H9 (cell line): ENCODE measurements around the gene ITPKB. TPM values are rescaled to one million over a fixed set of nuclear protein-coding genes. Genes with fewer than 3 reads are reported as not detected.

Experiments
- DNase-seq: peaks from one replicate; pipeline ENCODE4 v3.0.0-alpha.2; 2017
- H2AFZ ChIP-seq: one replicate; pipeline ENCODE4 v1.6.1; 2013; ENCODE audit warnings: mild to moderate bottlenecking, low read length, control low read depth, moderate library complexity
- H2AK5ac ChIP-seq: 2 replicates; pipeline ENCODE4 v1.6.1; 2013; ENCODE audit warnings: low read length, control low read depth, mixed read lengths; ENCODE audit not compliant: insufficient read length
- H2BK120ac ChIP-seq: one replicate; pipeline ENCODE4 v1.6.1; 2013; ENCODE audit warnings: low read depth, mild to moderate bottlenecking, low read length, control low read depth, inconsistent platforms; ENCODE audit not compliant: poor library complexity, severe bottlenecking
- H2BK12ac ChIP-seq: 2 replicates; pipeline ENCODE4 v1.6.1; 2013; ENCODE audit warnings: low read length, control low read depth, mixed read lengths, low read depth; ENCODE audit not compliant: insufficient read length
- H2BK15ac ChIP-seq: 2 replicates; pipeline ENCODE4 v1.6.1; 2013; ENCODE audit warnings: low read depth, low read length, control low read depth
- H2BK20ac ChIP-seq: one replicate; pipeline ENCODE4 v1.6.1; 2013; ENCODE audit warnings: low read depth, mild to moderate bottlenecking, low read length, control low read depth, inconsistent platforms; ENCODE audit not compliant: poor library complexity, severe bottlenecking
- H2BK5ac ChIP-seq: 2 replicates; pipeline ENCODE4 v1.6.1; 2013; ENCODE audit warnings: low read length, control low read depth, mixed read lengths; ENCODE audit not compliant: insufficient read length
- H3K14ac ChIP-seq: 2 replicates; pipeline ENCODE4 v1.6.1; 2013; ENCODE audit warnings: low read length, control low read depth; ENCODE audit not compliant: insufficient read depth
- H3K18ac ChIP-seq: 2 replicates; pipeline ENCODE4 v1.6.1; 2013; ENCODE audit warnings: low read depth, mild to moderate bottlenecking, mixed read lengths, low read length, control low read depth; ENCODE audit not compliant: insufficient read length
- H3K23ac ChIP-seq: 2 replicates; pipeline ENCODE4 v1.6.1; 2013; ENCODE audit warnings: low read length, control low read depth, mixed read lengths, low read depth; ENCODE audit not compliant: insufficient read length
- H3K23me2 ChIP-seq: 2 replicates; pipeline ENCODE4 v1.6.1; 2013; ENCODE audit warnings: low read depth, mild to moderate bottlenecking, mixed read lengths, low read length, control low read depth; ENCODE audit not compliant: insufficient read length, poor library complexity, severe bottlenecking
- H3K27ac ChIP-seq: 2 replicates; pipeline ENCODE4 v1.5.1; 2013; ENCODE audit warnings: low read length, control low read depth, mixed read lengths, low read depth; ENCODE audit not compliant: insufficient read length
- H3K27me3 ChIP-seq: 2 replicates; pipeline ENCODE4 v1.6.1; 2013; ENCODE audit warnings: low read length, control low read depth, inconsistent platforms; ENCODE audit not compliant: insufficient read depth
- H3K4ac ChIP-seq: 2 replicates; pipeline ENCODE4 v1.6.1; 2013; ENCODE audit warnings: low read depth, mild to moderate bottlenecking, control low read depth, inconsistent platforms, low read length, moderate library complexity
- H3K4me1 ChIP-seq: 2 replicates; pipeline ENCODE4 v1.6.1; 2013; ENCODE audit warnings: low read length, control low read depth, inconsistent platforms; ENCODE audit not compliant: insufficient read depth
- H3K4me2 ChIP-seq: 2 replicates; pipeline ENCODE4 v1.6.1; 2013; ENCODE audit warnings: low read length, control low read depth, mixed read lengths; ENCODE audit not compliant: insufficient read length, insufficient read depth
- H3K56ac ChIP-seq: 2 replicates; pipeline ENCODE4 v1.6.1; 2013; ENCODE audit warnings: low read depth, mild to moderate bottlenecking, mixed read lengths, low read length, control low read depth; ENCODE audit not compliant: insufficient read length
- H3K79me1 ChIP-seq: 2 replicates; pipeline ENCODE4 v1.6.1; 2013; ENCODE audit warnings: low read depth, mild to moderate bottlenecking, moderate library complexity, low read length, control low read depth, inconsistent platforms; ENCODE audit not compliant: insufficient read depth, poor library complexity, severe bottlenecking
- H3K79me2 ChIP-seq: 2 replicates; pipeline ENCODE4 v1.6.1; 2013; ENCODE audit warnings: low read length, control low read depth, inconsistent platforms; ENCODE audit not compliant: insufficient read depth
- H3K9ac ChIP-seq: 2 replicates; pipeline ENCODE4 v1.6.1; 2013; ENCODE audit warnings: low read length, control low read depth, mixed read lengths; ENCODE audit not compliant: insufficient read length; ENCODE audit errors: extremely low read depth
- H3K9me3 ChIP-seq: one replicate; pipeline ENCODE4 v1.6.1; 2013; ENCODE audit warnings: low read depth, low read length, inconsistent platforms; ENCODE audit not compliant: control insufficient read depth
- H3T11ph ChIP-seq: one replicate; pipeline ENCODE4 v1.6.1; 2013; ENCODE audit warnings: mild to moderate bottlenecking, low read length, control low read depth, inconsistent platforms
- H4K20me1 ChIP-seq: one replicate; pipeline ENCODE4 v1.6.1; 2013; ENCODE audit not compliant: control insufficient read depth, insufficient read length, insufficient read depth
- H4K5ac ChIP-seq: 2 replicates; pipeline ENCODE4 v1.6.1; 2013; ENCODE audit warnings: low read depth, mild to moderate bottlenecking, mixed read lengths, low read length, control low read depth; ENCODE audit not compliant: insufficient read length
- H4K8ac ChIP-seq: replicated peaks from 2 replicates; pipeline ENCODE4 v1.6.1; 2013; ENCODE audit warnings: low read length, control low read depth, mixed read lengths, low read depth; ENCODE audit not compliant: insufficient read length
- H4K91ac ChIP-seq: 2 replicates; pipeline ENCODE4 v1.6.1; 2013; ENCODE audit warnings: low read depth, mild to moderate bottlenecking, moderate library complexity, mixed read lengths, low read length, control low read depth; ENCODE audit not compliant: insufficient read length
- H3K27ac Mint-ChIP-seq, 3 experiments: 2 replicates in 2 of 3; 3 replicates in 1 of 3; pipeline ENCODE4 v1.8.0; 2020 to 2021; ENCODE audit warnings: mixed read lengths in 3 of 3, mild to moderate bottlenecking in 1 of 3, moderate library complexity in 1 of 3
- H3K27me3 Mint-ChIP-seq: 2 replicates; pipeline ENCODE4 v1.8.0; 2021; ENCODE audit warnings: low read depth, mild to moderate bottlenecking, moderate library complexity, mixed read lengths
- H3K36me3 Mint-ChIP-seq, 3 experiments: 2 replicates in 2 of 3; 3 replicates in 1 of 3; pipeline ENCODE4 v1.8.0; 2020 to 2021; ENCODE audit warnings: low read depth in 3 of 3, mixed read lengths in 3 of 3; ENCODE audit not compliant: insufficient read depth in 1 of 3
- H3K4me1 Mint-ChIP-seq, 2 experiments: 2 replicates each; pipeline ENCODE4 v1.8.0; 2020; ENCODE audit warnings: mixed read lengths in 2 of 2
- H3K4me3 Mint-ChIP-seq, 2 experiments: 2 replicates in 1 of 2; 3 replicates in 1 of 2; pipeline ENCODE4 v1.8.0; 2020 to 2021; ENCODE audit warnings: mild to moderate bottlenecking in 2 of 2, mixed read lengths in 2 of 2, moderate library complexity in 1 of 2
- H3K9me3 Mint-ChIP-seq, 2 experiments: 2 replicates in 1 of 2; 3 replicates in 1 of 2; pipeline ENCODE4 v1.8.0; 2020; ENCODE audit warnings: mild to moderate bottlenecking in 2 of 2, mixed read lengths in 2 of 2, moderate library complexity in 1 of 2
- CTCF ChIP-seq: fragments of 200-600 bp; sonication (generic); conservative IDR thresholded peaks from 3 replicates; pipeline ENCODE4 v1.8.0; 2021; ENCODE audit warnings: antibody characterized with exemption, mild to moderate bottlenecking
- WGBS: extraction: QIAGEN DNeasy Blood & Tissue Kit; methylation state at CpG from one replicate; pipeline ENCODE4 v1.1.7; 2013; ENCODE audit warnings: missing lambda C conversion rate, low lambda C conversion rate, mixed read lengths; ENCODE audit not compliant: insufficient read length; ENCODE audit errors: extremely low coverage; 5-methylcytosine and 5-hydroxymethylcytosine counted together
- total RNA-seq: library from RNA; stranded (reverse); gene quantifications from 2 replicates; pipeline ENCODE4 v1.2.1, GENCODE V29; 2021

ITPKB gene
- total RNA-seq, 1 experiment from 2014 or later: 3.8 TPM

- Histone ChIP-seq H3K79me2 (no peaks in the 10 kb centered on the region), H3K79me1 (no peaks in the 10 kb centered on the region), H3K23ac (no peak overlapping the region), H3K27ac (no peak overlapping the region), H3K27me3 (peaks cover 2% of the 10 kb centered on the region; the same call in 1 of the 2 replicates), H3K18ac (no peak overlapping the region), H4K91ac (no peak overlapping the region), H2BK5ac (no peak overlapping the region), H3K9me3 (no peaks in the 10 kb centered on the region), H2BK12ac (no peak overlapping the region), H3K56ac (no peak overlapping the region), H2AK5ac (no peak overlapping the region), H2BK120ac (no peak overlapping the region), H3T11ph (no peak overlapping the region), H3K4ac (no peak overlapping the region), H3K14ac (no peak overlapping the region; the same call in 1 of the 2 replicates), H4K8ac (no peak overlapping the region), H4K20me1 (no peaks in the 10 kb centered on the region), H2AFZ (no peak overlapping the region), H2BK15ac (no peak overlapping the region), H3K4me1 (no peaks in the 10 kb centered on the region), H3K23me2 (no peaks in the 10 kb centered on the region), H4K5ac (no peak overlapping the region), H3K9ac (no peak overlapping the region), H2BK20ac (no peak overlapping the region), H3K4me2 (no peak overlapping the region)
- TF ChIP-seq CTCF: no peak
- H3K9me3 Mint-ChIP-seq: no peaks in the 10 kb centered on the region
- no CpG with 5 or more reads among the region's 9 CpGs for WGBS
- H3K27ac Mint-ChIP-seq: peak overlapping the region in 1 of 3 experiments; percentile 19; a peak in 2 of 7 replicates
- H3K4me1 Mint-ChIP-seq: peaks cover 15 to 21% of the 10 kb centered on the region in 2 experiments
- no peak overlapping the region for H3K4me3 Mint-ChIP-seq
- peaks cover 0 to 4% (median 2%) of the 10 kb centered on the region in 3 experiments; a peak in 2 of 7 replicates for H3K36me3 Mint-ChIP-seq
- DNase-seq: no peak
- peaks cover 12% of the 10 kb centered on the region for H3K27me3 Mint-ChIP-seq
Measured at GRCh38 chr1:226632169-226632879, 106.8 kb downstream of the ITPKB start.
